Liver (tissue), 3 donors: ENCODE data around the gene RPL38.

Experiments
- CTCF ChIP-seq: fragments of 150-350 bp; IDR thresholded peaks from 2 replicates; pipeline ENCODE4 v1.5.1; 2017; ENCODE audit warnings: improper control_type of control experiment, low read depth, low read length; ENCODE audit not compliant: missing input control
- EGR1 ChIP-seq, 2 donors: IDR thresholded peaks; 2 replicates each; pipeline ENCODE4 v1.6.1; 2016 to 2018; ENCODE audit warnings: antibody characterized with exemption in 2 of 2, low read depth in 2 of 2
- GABPA ChIP-seq, 2 donors: IDR thresholded peaks in 1 of 2; conservative IDR thresholded peaks in 1 of 2; 2 replicates each; pipeline ENCODE4 v1.6.1; 2016; ENCODE audit warnings: antibody characterized with exemption in 2 of 2, mild to moderate bottlenecking in 1 of 2, moderate library complexity in 1 of 2
- HNF4G ChIP-seq: IDR thresholded peaks from 2 replicates; pipeline ENCODE4 v1.6.1; 2016; ENCODE audit warnings: antibody characterized with exemption
- JUND ChIP-seq, 2 donors: IDR thresholded peaks; 2 replicates each; pipeline ENCODE4 v1.6.1; 2016; ENCODE audit warnings: antibody characterized with exemption in 2 of 2
- NR2F2 ChIP-seq: IDR thresholded peaks from 2 replicates; pipeline ENCODE4 v1.6.1; 2016; ENCODE audit warnings: antibody characterized with exemption
- RAD21 ChIP-seq, 2 donors: IDR thresholded peaks; 2 replicates each; pipeline ENCODE4 v1.6.1; 2016; ENCODE audit warnings: antibody characterized with exemption in 2 of 2, mild to moderate bottlenecking in 2 of 2
- RXRA ChIP-seq, 2 donors: IDR thresholded peaks; 2 replicates each; pipeline ENCODE4 v1.6.1; 2017 to 2018; ENCODE audit warnings: antibody characterized with exemption in 2 of 2, mild to moderate bottlenecking in 1 of 2
- SP1 ChIP-seq: IDR thresholded peaks from 2 replicates; pipeline ENCODE4 v1.6.1; 2018; ENCODE audit warnings: antibody characterized with exemption, mild to moderate bottlenecking
- TAF1 ChIP-seq: conservative IDR thresholded peaks from 2 replicates; pipeline ENCODE4 v1.6.1; 2016; ENCODE audit warnings: antibody characterized with exemption, mild to moderate bottlenecking
- YY1 ChIP-seq: IDR thresholded peaks from 2 replicates; pipeline ENCODE4 v1.6.1; 2016; ENCODE audit warnings: antibody characterized with exemption, mild to moderate bottlenecking
- TF ChIP-seq, protein P1 (sequence below): IDR thresholded peaks from 2 replicates; pipeline ENCODE4 v1.6.1; 2016; ENCODE audit warnings: antibody characterized with exemption, mild to moderate bottlenecking
- TF ChIP-seq, protein P2 (sequence below): IDR thresholded peaks from 2 replicates; pipeline ENCODE4 v1.6.1; 2016; ENCODE audit warnings: antibody characterized with exemption
- TF ChIP-seq, protein P3 (sequence below): IDR thresholded peaks from 2 replicates; pipeline ENCODE4 v1.6.1; 2016; ENCODE audit warnings: antibody characterized with exemption
- donor health status: healthy.
- donor health status: healthy.

- no peak for TF ChIP-seq RXRA (IDR thresholded peaks at IDR 0.05)
- TF ChIP-seq CTCF: no peak
- TF ChIP-seq HNF4G: no peak
- TF ChIP-seq, protein P1, sequence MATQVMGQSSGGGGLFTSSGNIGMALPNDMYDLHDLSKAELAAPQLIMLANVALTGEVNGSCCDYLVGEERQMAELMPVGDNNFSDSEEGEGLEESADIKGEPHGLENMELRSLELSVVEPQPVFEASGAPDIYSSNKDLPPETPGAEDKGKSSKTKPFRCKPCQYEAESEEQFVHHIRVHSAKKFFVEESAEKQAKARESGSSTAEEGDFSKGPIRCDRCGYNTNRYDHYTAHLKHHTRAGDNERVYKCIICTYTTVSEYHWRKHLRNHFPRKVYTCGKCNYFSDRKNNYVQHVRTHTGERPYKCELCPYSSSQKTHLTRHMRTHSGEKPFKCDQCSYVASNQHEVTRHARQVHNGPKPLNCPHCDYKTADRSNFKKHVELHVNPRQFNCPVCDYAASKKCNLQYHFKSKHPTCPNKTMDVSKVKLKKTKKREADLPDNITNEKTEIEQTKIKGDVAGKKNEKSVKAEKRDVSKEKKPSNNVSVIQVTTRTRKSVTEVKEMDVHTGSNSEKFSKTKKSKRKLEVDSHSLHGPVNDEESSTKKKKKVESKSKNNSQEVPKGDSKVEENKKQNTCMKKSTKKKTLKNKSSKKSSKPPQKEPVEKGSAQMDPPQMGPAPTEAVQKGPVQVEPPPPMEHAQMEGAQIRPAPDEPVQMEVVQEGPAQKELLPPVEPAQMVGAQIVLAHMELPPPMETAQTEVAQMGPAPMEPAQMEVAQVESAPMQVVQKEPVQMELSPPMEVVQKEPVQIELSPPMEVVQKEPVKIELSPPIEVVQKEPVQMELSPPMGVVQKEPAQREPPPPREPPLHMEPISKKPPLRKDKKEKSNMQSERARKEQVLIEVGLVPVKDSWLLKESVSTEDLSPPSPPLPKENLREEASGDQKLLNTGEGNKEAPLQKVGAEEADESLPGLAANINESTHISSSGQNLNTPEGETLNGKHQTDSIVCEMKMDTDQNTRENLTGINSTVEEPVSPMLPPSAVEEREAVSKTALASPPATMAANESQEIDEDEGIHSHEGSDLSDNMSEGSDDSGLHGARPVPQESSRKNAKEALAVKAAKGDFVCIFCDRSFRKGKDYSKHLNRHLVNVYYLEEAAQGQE: no peak
- no peak for TF ChIP-seq SP1
- TF ChIP-seq TAF1: no peak
- TF ChIP-seq, protein P2, sequence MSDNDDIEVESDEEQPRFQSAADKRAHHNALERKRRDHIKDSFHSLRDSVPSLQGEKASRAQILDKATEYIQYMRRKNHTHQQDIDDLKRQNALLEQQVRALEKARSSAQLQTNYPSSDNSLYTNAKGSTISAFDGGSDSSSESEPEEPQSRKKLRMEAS: no peak
- TF ChIP-seq, protein P3, sequence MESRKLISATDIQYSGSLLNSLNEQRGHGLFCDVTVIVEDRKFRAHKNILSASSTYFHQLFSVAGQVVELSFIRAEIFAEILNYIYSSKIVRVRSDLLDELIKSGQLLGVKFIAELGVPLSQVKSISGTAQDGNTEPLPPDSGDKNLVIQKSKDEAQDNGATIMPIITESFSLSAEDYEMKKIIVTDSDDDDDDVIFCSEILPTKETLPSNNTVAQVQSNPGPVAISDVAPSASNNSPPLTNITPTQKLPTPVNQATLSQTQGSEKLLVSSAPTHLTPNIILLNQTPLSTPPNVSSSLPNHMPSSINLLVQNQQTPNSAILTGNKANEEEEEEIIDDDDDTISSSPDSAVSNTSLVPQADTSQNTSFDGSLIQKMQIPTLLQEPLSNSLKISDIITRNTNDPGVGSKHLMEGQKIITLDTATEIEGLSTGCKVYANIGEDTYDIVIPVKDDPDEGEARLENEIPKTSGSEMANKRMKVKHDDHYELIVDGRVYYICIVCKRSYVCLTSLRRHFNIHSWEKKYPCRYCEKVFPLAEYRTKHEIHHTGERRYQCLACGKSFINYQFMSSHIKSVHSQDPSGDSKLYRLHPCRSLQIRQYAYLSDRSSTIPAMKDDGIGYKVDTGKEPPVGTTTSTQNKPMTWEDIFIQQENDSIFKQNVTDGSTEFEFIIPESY: no peak
- no peak for TF ChIP-seq JUND (IDR thresholded peaks at IDR 0.05)
- no peak for TF ChIP-seq EGR1 (IDR thresholded peaks at IDR 0.05; ENCODE audit: low read depth in 2 of 2)
- no peak for TF ChIP-seq RAD21 (IDR thresholded peaks at IDR 0.05)
- no peak for TF ChIP-seq GABPA (IDR thresholded peaks at IDR 0.05 in 1 of 2, conservative IDR thresholded peaks at IDR 0.05 in 1 of 2)
- no peak for TF ChIP-seq YY1
- TF ChIP-seq NR2F2: no peak
Observed at GRCh38 chr17:74196541-74197317, 6.7 kb upstream of the RPL38 start.
